ENCODE data around the gene NADSYN1. TPM values are rescaled to one million over a fixed set of nuclear protein-coding genes. Genes with fewer than 3 reads are reported as not detected.

NADSYN1 gene
- total RNA-seq, 1 donor from 2014 or later: 55.4 TPM

DNA sequence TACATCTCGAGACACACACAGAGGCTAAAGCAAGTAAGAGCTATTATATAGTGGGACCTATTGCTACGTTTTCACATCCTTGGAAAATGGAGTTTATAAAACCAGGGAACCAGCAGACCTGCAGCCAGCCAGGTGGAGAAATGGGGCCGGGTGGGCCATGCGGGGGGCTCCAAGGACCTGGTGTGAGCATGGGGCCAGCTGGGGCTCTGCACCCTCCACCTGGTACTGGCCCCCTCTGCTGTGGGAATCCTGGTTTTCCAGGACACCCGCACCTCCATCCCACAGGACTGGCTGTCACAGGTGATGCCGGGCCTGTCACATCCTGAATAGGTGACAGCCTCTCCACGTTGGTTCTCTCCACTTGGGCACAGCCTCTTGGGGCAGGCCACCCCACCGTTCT is 16.1 kb upstream of the NADSYN1 start:
- no peaks in the 10 kb centered on the region for H3K9me3 Mint-ChIP-seq (ENCODE audit: unreplicated experiment)
- no peak overlapping the region for H3K4me3 Mint-ChIP-seq (ENCODE audit: unreplicated experiment)
- H3K4me1 Mint-ChIP-seq (ENCODE audit: unreplicated experiment): no peaks in the 10 kb centered on the region
- H3K36me3 Mint-ChIP-seq (ENCODE audit: unreplicated experiment): peaks cover 23% of the 10 kb centered on the region
- no peak overlapping the region for H3K27ac Mint-ChIP-seq (ENCODE audit: unreplicated experiment)
- TF ChIP-seq, protein P1, sequence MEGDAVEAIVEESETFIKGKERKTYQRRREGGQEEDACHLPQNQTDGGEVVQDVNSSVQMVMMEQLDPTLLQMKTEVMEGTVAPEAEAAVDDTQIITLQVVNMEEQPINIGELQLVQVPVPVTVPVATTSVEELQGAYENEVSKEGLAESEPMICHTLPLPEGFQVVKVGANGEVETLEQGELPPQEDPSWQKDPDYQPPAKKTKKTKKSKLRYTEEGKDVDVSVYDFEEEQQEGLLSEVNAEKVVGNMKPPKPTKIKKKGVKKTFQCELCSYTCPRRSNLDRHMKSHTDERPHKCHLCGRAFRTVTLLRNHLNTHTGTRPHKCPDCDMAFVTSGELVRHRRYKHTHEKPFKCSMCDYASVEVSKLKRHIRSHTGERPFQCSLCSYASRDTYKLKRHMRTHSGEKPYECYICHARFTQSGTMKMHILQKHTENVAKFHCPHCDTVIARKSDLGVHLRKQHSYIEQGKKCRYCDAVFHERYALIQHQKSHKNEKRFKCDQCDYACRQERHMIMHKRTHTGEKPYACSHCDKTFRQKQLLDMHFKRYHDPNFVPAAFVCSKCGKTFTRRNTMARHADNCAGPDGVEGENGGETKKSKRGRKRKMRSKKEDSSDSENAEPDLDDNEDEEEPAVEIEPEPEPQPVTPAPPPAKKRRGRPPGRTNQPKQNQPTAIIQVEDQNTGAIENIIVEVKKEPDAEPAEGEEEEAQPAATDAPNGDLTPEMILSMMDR (IDR thresholded peaks at IDR 0.05): no peak
- DNase-seq (ENCODE audit: extremely low spot score, unreplicated experiment): no peak
- H3K27me3 Mint-ChIP-seq (ENCODE audit: unreplicated experiment): no peaks in the 10 kb centered on the region

DNA sequence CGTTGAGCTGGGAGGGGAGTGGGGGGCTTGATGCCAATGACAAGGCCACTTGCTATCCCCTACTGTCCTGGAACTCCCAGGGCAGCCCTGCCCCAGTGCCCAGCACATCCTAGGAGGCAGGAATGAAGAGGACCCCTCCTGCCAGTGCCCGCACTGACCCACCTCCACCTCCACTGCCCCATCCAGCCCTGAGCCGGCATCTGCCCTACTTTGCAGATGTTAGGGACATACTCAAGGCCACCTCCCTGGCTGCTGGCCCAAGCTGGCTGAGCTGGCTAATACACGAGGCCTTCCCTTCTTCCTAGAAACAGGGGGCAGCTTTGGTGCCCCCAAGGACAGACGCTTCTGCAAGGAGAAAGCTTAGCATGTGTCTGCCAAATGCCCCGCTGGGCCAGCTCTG is 15.6 kb upstream of the NADSYN1 start:
- H3K36me3 Mint-ChIP-seq (ENCODE audit: unreplicated experiment): peaks cover 26% of the 10 kb centered on the region

DNA sequence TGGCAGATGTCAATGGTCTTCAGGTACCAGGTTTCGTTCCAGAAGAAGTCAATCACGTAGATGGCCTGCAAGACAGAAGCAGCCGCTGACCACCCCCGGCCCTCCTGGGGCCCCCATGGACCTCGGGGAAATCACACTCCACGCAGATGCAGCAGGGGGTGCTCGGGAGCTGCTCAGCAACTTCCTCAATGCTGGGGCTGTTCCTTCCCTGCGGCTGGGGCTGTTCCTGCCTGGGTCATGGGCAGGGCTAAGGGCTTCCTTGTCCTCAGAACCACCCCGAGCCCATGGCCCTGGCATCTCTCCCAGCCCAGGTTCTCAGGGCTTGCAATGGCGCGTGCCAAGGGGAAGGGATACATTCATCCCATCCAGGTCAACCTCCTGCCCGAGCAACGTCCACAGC is 15.1 kb upstream of the NADSYN1 start:
- H3K27ac Mint-ChIP-seq (ENCODE audit: unreplicated experiment): no peak overlapping the region
- H3K27me3 Mint-ChIP-seq (ENCODE audit: unreplicated experiment): no peaks in the 10 kb centered on the region
- H3K9me3 Mint-ChIP-seq (ENCODE audit: unreplicated experiment): no peaks in the 10 kb centered on the region
- no peak for DNase-seq (ENCODE audit: extremely low spot score, unreplicated experiment)
- TF ChIP-seq, protein P1 (IDR thresholded peaks at IDR 0.05): no peak
- H3K4me3 Mint-ChIP-seq (ENCODE audit: unreplicated experiment): no peak overlapping the region
- no peaks in the 10 kb centered on the region for H3K4me1 Mint-ChIP-seq (ENCODE audit: unreplicated experiment)
- H3K36me3 Mint-ChIP-seq (ENCODE audit: unreplicated experiment): peaks cover 26% of the 10 kb centered on the region

More for the DNA sequence above, 15.6 kb upstream of the NADSYN1 start:
- no peaks in the 10 kb centered on the region for H3K27me3 Mint-ChIP-seq (ENCODE audit: unreplicated experiment)
- no peaks in the 10 kb centered on the region for H3K4me1 Mint-ChIP-seq (ENCODE audit: unreplicated experiment)
- H3K4me3 Mint-ChIP-seq (ENCODE audit: unreplicated experiment): no peak overlapping the region
- TF ChIP-seq, protein P1 (IDR thresholded peaks at IDR 0.05): no peak
- DNase-seq (ENCODE audit: extremely low spot score, unreplicated experiment): no peak
- no peaks in the 10 kb centered on the region for H3K9me3 Mint-ChIP-seq (ENCODE audit: unreplicated experiment)
- H3K27ac Mint-ChIP-seq (ENCODE audit: unreplicated experiment): no peak overlapping the region

DNA sequence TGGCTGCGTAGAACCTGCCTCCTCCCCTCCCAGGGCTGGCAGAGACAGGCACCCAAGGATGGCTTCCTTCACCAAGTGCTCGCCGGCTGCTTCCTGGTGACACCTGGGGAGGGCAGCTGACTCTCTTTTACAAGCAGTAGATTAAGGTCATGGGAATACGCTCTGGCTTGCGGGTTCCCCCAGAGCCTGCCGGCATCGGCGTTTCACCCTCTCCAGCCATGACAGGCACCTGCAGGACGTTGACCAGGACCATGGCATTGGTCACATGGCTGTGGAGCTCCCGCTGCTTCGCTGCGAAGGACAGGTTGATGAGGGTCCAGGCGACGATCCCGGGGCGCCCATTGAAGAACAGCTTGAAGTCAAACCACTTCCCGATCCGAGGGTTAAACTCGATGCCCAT is 14.4 kb upstream of the NADSYN1 start:
- H3K27me3 Mint-ChIP-seq (ENCODE audit: unreplicated experiment): no peaks in the 10 kb centered on the region
- TF ChIP-seq, protein P1 (IDR thresholded peaks at IDR 0.05): no peak
- H3K4me1 Mint-ChIP-seq (ENCODE audit: unreplicated experiment): no peaks in the 10 kb centered on the region
- H3K4me3 Mint-ChIP-seq (ENCODE audit: unreplicated experiment): no peak overlapping the region
- no peak for DNase-seq (ENCODE audit: extremely low spot score, unreplicated experiment)
- H3K9me3 Mint-ChIP-seq (ENCODE audit: unreplicated experiment): no peaks in the 10 kb centered on the region
- peaks cover 26% of the 10 kb centered on the region for H3K36me3 Mint-ChIP-seq (ENCODE audit: unreplicated experiment)
- no peak overlapping the region for H3K27ac Mint-ChIP-seq (ENCODE audit: unreplicated experiment)

DNA sequence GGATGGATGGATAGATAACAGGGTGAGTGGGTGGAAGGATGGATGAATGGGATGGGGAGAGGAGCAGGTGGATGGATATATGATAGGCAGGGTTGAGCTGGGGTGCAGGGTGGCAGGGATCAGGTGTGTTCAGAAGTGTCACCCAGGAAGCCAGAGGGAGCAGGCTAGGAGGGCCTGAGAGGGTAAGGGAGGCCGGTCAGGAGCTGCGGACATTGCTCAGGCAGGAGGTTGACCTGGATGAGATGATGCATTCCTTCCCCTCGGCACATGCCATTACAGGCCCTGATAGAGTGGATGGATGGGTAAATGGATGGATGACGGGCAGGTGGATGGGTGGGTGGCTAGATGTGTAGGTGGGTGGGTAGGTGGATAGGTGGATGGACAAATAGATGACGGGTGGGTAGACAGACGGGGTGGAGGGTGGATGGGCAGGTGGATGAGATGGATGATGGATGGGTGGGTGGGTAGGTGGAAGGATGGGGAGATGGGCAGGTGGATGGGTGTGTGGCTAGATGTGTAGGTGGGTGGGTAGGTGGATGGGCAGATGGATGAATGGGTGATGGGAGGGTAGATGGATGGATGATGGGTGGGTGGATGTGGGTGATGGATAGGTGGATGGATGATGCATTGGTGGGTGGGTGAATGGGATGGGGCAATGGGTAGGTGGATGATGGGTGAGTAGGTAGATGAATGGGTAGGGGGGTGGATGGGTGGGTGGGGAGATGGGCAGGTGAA is 12.8 kb upstream of the NADSYN1 start:
- no peak overlapping the region for H3K4me3 Mint-ChIP-seq (ENCODE audit: unreplicated experiment)
- H3K9me3 Mint-ChIP-seq (ENCODE audit: unreplicated experiment): no peaks in the 10 kb centered on the region
- TF ChIP-seq, protein P1 (IDR thresholded peaks at IDR 0.05): no peak
- peaks cover 20% of the 10 kb centered on the region for H3K36me3 Mint-ChIP-seq (ENCODE audit: unreplicated experiment)
- H3K27ac Mint-ChIP-seq (ENCODE audit: unreplicated experiment): no peak overlapping the region
- DNase-seq (ENCODE audit: extremely low spot score, unreplicated experiment): no peak
- H3K4me1 Mint-ChIP-seq (ENCODE audit: unreplicated experiment): no peaks in the 10 kb centered on the region
- H3K27me3 Mint-ChIP-seq (ENCODE audit: unreplicated experiment): no peaks in the 10 kb centered on the region

All from osteocyte (in vitro differentiated cells).